IMR-90 (cell line): Measurements from ENCODE around the gene CHRM1. TPM values are rescaled to one million over a fixed set of nuclear protein-coding genes. Genes with fewer than 3 reads are reported as not detected.
A peak's percentile ranks its signal among the peaks of the same experiment; 100 is the strongest.

ENCODE experiments used
- ATAC-seq: fragments of 200-7000 bp; cut with Tn5 transposase; 2 replicates; pipeline ENCODE4 v1.9.1; 2020; ENCODE audit warnings: low read depth, mild to moderate bottlenecking, moderate library complexity
- BruUV-seq: library from RNA; stranded (reverse); fragments of 400-500 nt; replicated peaks from 2 replicates; lab custom pipeline; 2021; lab: Mats Ljungman, UMichigan
- CTCF ChIA-PET: fragments of 300-600 bp; formaldehyde crosslinking; extraction: SDS; loops from one replicate; lab custom pipeline; 2021; ENCODE audit warnings: antibody characterized with exemption; lab: Yijun Ruan, JAX
- POLR2A ChIA-PET: fragments of 300-600 bp; sonication (Branson Sonifier 250); formaldehyde crosslinking; loops from one replicate; lab custom pipeline; 2022; ENCODE audit warnings: antibody characterized with exemption; ENCODE audit not compliant: unreplicated experiment; lab: Charles Lee
- DNase-seq: peaks from one replicate; pipeline ENCODE4 v3.0.0; 2013
- H2AFZ ChIP-seq: replicated peaks from 2 replicates; pipeline ENCODE3; 2013; ENCODE audit warnings: low read length, mild to moderate bottlenecking; ENCODE audit not compliant: poor library complexity
- H2AK5ac ChIP-seq: 2 replicates; pipeline ENCODE4 v1.6.1; 2013; ENCODE audit warnings: low read depth, low read length, inconsistent platforms
- H2AK9ac ChIP-seq: replicated peaks from 2 replicates; pipeline ENCODE3; 2013; ENCODE audit warnings: mild to moderate bottlenecking, low read depth, low read length, moderate library complexity; ENCODE audit not compliant: poor library complexity
- H2BK120ac ChIP-seq: 2 replicates; pipeline ENCODE4 v1.6.1; 2013; ENCODE audit warnings: low read depth, low read length, inconsistent platforms
- H2BK15ac ChIP-seq: 3 replicates; pipeline ENCODE4 v1.6.1; 2013; ENCODE audit warnings: low read depth, low read length, inconsistent platforms
- H2BK20ac ChIP-seq: 2 replicates; pipeline ENCODE4 v1.6.1; 2013; ENCODE audit warnings: low read depth, mild to moderate bottlenecking, inconsistent platforms, low read length, moderate library complexity
- H2BK5ac ChIP-seq: 2 replicates; pipeline ENCODE4 v1.6.1; 2013; ENCODE audit warnings: mild to moderate bottlenecking, low read depth, low read length, inconsistent platforms; ENCODE audit not compliant: poor library complexity, severe bottlenecking
- H3K14ac ChIP-seq: replicated peaks from 2 replicates; pipeline ENCODE4 v1.6.1; 2013; ENCODE audit warnings: low read depth, low read length, inconsistent platforms
- H3K18ac ChIP-seq: 2 replicates; pipeline ENCODE4 v1.6.1; 2013; ENCODE audit warnings: low read depth, low read length, control low read depth
- H3K23ac ChIP-seq: 2 replicates; pipeline ENCODE4 v1.6.1; 2013; ENCODE audit warnings: low read depth, low read length, inconsistent platforms
- H3K27ac ChIP-seq: 2 replicates; pipeline ENCODE4 v1.5.1; 2013; ENCODE audit warnings: mild to moderate bottlenecking, control low read depth, low read length; ENCODE audit not compliant: insufficient read depth
- H3K27me3 ChIP-seq: 2 replicates; pipeline ENCODE4 v1.6.1; 2013; ENCODE audit warnings: low read length; ENCODE audit not compliant: control insufficient read depth, insufficient read depth
- H3K36me3 ChIP-seq: 2 replicates; pipeline ENCODE4 v1.6.1; 2013; ENCODE audit warnings: low read length, mixed read lengths; ENCODE audit not compliant: control insufficient read depth, insufficient read depth
- H3K4ac ChIP-seq: 2 replicates; pipeline ENCODE4 v1.6.1; 2013; ENCODE audit warnings: low read depth, low read length, inconsistent platforms
- H3K4me1 ChIP-seq: 2 replicates; pipeline ENCODE4 v1.6.1; 2013; ENCODE audit warnings: low read length, mixed read lengths; ENCODE audit not compliant: control insufficient read depth, insufficient read depth
- H3K4me2 ChIP-seq: 2 replicates; pipeline ENCODE4 v1.6.1; 2013; ENCODE audit warnings: low read depth, mild to moderate bottlenecking, control low read depth, low read length, moderate library complexity
- H3K4me3 ChIP-seq: 2 replicates; pipeline ENCODE4 v1.5.1; 2013; ENCODE audit warnings: low read depth, mild to moderate bottlenecking, control low read depth, low read length, moderate library complexity; ENCODE audit not compliant: insufficient read depth
- H3K56ac ChIP-seq: 2 replicates; pipeline ENCODE4 v1.6.1; 2013; ENCODE audit warnings: low read length, inconsistent platforms; ENCODE audit not compliant: insufficient read depth; ENCODE audit errors: extremely low read depth
- H3K79me1 ChIP-seq, 2 experiments: 2 replicates each; pipeline ENCODE4 v1.6.1; 2013; ENCODE audit warnings: low read length in 2 of 2, inconsistent platforms in 1 of 2, low read depth in 1 of 2
- H3K9ac ChIP-seq: 2 replicates; pipeline ENCODE4 v1.6.1; 2013; ENCODE audit warnings: low read depth, low read length, control low read depth
- H3K9me1 ChIP-seq: 2 replicates; pipeline ENCODE4 v1.6.1; 2013; ENCODE audit warnings: low read length, inconsistent platforms; ENCODE audit not compliant: insufficient read depth
- H3K9me3 ChIP-seq: 2 replicates; pipeline ENCODE4 v1.6.1; 2013; ENCODE audit warnings: low read length; ENCODE audit not compliant: control insufficient read depth, insufficient read depth
- H4K20me1 ChIP-seq: 2 replicates; pipeline ENCODE4 v1.6.1; 2013; ENCODE audit warnings: low read length, inconsistent platforms; ENCODE audit not compliant: insufficient read depth
- H4K5ac ChIP-seq: 2 replicates; pipeline ENCODE4 v1.6.1; 2013; ENCODE audit warnings: mild to moderate bottlenecking, low read depth, low read length, control low read depth
- H4K8ac ChIP-seq, 2 experiments: 2 replicates each; pipeline ENCODE4 v1.6.1; 2013; ENCODE audit warnings: low read depth in 2 of 2, low read length in 2 of 2, control low read depth in 1 of 2, inconsistent platforms in 1 of 2
- H4K91ac ChIP-seq: 2 replicates; pipeline ENCODE4 v1.6.1; 2013; ENCODE audit warnings: low read depth, low read length, inconsistent platforms; ENCODE audit not compliant: insufficient read depth
- CHD1 ChIP-seq: IDR thresholded peaks from 2 replicates; pipeline ENCODE4 v1.6.1; 2012; ENCODE audit warnings: low read depth, low read length, improper control_type of control experiment
- CTCF ChIP-seq: conservative IDR thresholded peaks from 2 replicates; pipeline ENCODE4 v1.5.1; 2012; ENCODE audit warnings: mild to moderate bottlenecking, low read depth, low read length, improper control_type of control experiment
- MAZ ChIP-seq: IDR thresholded peaks from 2 replicates; pipeline ENCODE4 v1.6.1; 2012; ENCODE audit warnings: low read depth, mild to moderate bottlenecking, low read length, improper control_type of control experiment, moderate library complexity, borderline replicate concordance
- RCOR1 ChIP-seq: IDR thresholded peaks from 2 replicates; pipeline ENCODE4 v1.6.1; 2012; ENCODE audit warnings: mild to moderate bottlenecking, low read length, improper control_type of control experiment; ENCODE audit not compliant: insufficient replicate concordance
- WGBS, 2 experiments: methylation state at CpG; one replicate each; pipeline versions ENCODE4 v1.1.5 to v1.1.7; 2013; ENCODE audit warnings: missing lambda C conversion rate in 2 of 2; ENCODE audit not compliant: insufficient read length in 1 of 2; ENCODE audit errors: extremely low coverage in 2 of 2; 5-methylcytosine and 5-hydroxymethylcytosine counted together
- dilution Hi-C: fragments of 300-500 bp; cut with HindIII; formaldehyde crosslinking; loops from one replicate; pipeline ENCODE4 v1.14.3; 2018; ENCODE audit warnings: low sequenced_read_pairs; ENCODE audit not compliant: unreplicated experiment
- in situ Hi-C: fragments of 300-500 bp; cut with MboI; formaldehyde crosslinking; loops from 3 replicates; pipeline ENCODE4 v1.14.3; 2019; ENCODE audit warnings: low sequenced_read_pairs, inconsistent platforms, mixed read lengths
- intact Hi-C: fragments of 100-400 bp; cut with micrococcal nuclease; formaldehyde crosslinking; loops from 2 replicates; pipeline ENCODE4 v1.10.0; 2022
- polyA plus RNA-seq, 3 experiments: library from polyadenylated mRNA; depleted of rRNA; stranded (reverse); fragments of >200 nt; gene quantifications; 2 replicates each; pipeline ENCODE4 v1.2.3, GENCODE V29; 2012; ENCODE audit warnings: low replicate concordance in 1 of 3
- total RNA-seq: library from RNA; depleted of rRNA; stranded (reverse); fragments of >200 nt; gene quantifications from 2 replicates; pipeline ENCODE4 v1.2.3, GENCODE V29; 2012

Gene CHRM1
- total and polyA plus RNA-seq, 2 of the 4 experiments (the other 2 are of a cell fraction) = not detected

- no peak for TF ChIP-seq CHD1
These were observed 15.1 kb downstream of the CHRM1 start (continued) for GRCh38 chr11:62905927-62906531.

- Histone ChIP-seq H4K8ac (no peak overlapping the region), H3K79me1 (no peaks in the 10 kb centered on the region), H3K9me3 (no peaks in the 10 kb centered on the region), H4K91ac (no peak overlapping the region), H4K5ac (no peak overlapping the region), H3K4me3 (no peak overlapping the region), H3K4ac (no peak overlapping the region), H2BK20ac (no peak overlapping the region), H3K27ac (no peak overlapping the region), H3K9me1 (no peaks in the 10 kb centered on the region), H3K4me1 (peaks cover 3% of the 10 kb centered on the region; the same call in 1 of the 2 replicates), H3K27me3 (peaks cover 7% of the 10 kb centered on the region; the same call in 1 of the 2 replicates), H3K23ac (no peak overlapping the region), H2AFZ (peak overlapping the region; percentile 47), H3K56ac (no peak overlapping the region), H2BK120ac (no peak overlapping the region), H4K20me1 (no peaks in the 10 kb centered on the region), H3K4me2 (no peak overlapping the region), H3K18ac (no peak overlapping the region), H2BK15ac (no peak overlapping the region), H2BK5ac (no peak overlapping the region), H2AK5ac (no peak overlapping the region), H3K9ac (no peak overlapping the region), H3K36me3 (no peaks in the 10 kb centered on the region), H2AK9ac (no peak overlapping the region), H3K14ac (no peak overlapping the region)
- POLR2A ChIA-PET = no interaction called here
- in situ Hi-C loops = loop anchor here (5.0 to 10.0 kb wide), 2 partner anchors 117 to 300 kb away; no protein-coding TSS in a partner anchor
- dilution Hi-C loops = no loop called here
- WGBS, 2 experiments = 50% methylated on average over 1 of the region's 3 CpGs; no CpG with 5 or more reads in 1 of the 2 experiments
- TF ChIP-seq RCOR1 = no peak
- TF ChIP-seq CTCF = no peak
- TF ChIP-seq MAZ = no peak
- no peak for DNase-seq
- no peak for ATAC-seq
- CTCF ChIA-PET = interaction anchor here (0.6 to 4.4 kb wide), 7 partner anchors 11 to 118 kb away, joined by 3 to 59 read pairs (median 3); partner anchors contain the start of gene SLC22A8
- intact Hi-C loops = loop anchor here (1.0 kb wide), 1 partner anchor 119 kb away; no protein-coding TSS in a partner anchor
- no TSS peak for BruUV-seq
These were observed 15.9 kb downstream of the CHRM1 start for GRCh38 chr11:62905296-62905695.
